GM18951 (cell line): ENCODE measurements around the gene F2.
"Not testable (repeated sequence)": the region's sequence is repeated elsewhere in the genome, so short reads cannot be mapped to it uniquely, and the experiment has no call there.

Experiments
- POLR2A ChIP-seq: IDR thresholded peaks from 4 replicates; pipeline ENCODE4 v1.6.1; 2011; ENCODE audit warnings: mild to moderate bottlenecking; ENCODE audit not compliant: insufficient read length, insufficient read depth; ENCODE audit errors: extremely low read depth
- in situ Hi-C: fragments of 300-500 bp; cut with MboI; formaldehyde crosslinking; loops from one replicate; pipeline ENCODE4 v1.12.0; 2022; ENCODE audit warnings: low sequenced_read_pairs, mixed read lengths, inconsistent platforms; ENCODE audit not compliant: unreplicated experiment

The F2 gene

GRCh38 chr11:46719048-46719542 is at the start of gene F2:
Gene F2 (plus strand): TSS chr11:46719213. CDS start chr11:46719236, 23 bp downstream.
- in situ Hi-C loops, result loop anchor here (10.0 kb wide), 1 partner anchor 284 kb away; no protein-coding TSS in a partner anchor
- TF ChIP-seq POLR2A, result no peak

GRCh38 chr11:46669711-46670139 is 49.3 kb upstream of the F2 start:
- in situ Hi-C loops, result no loop called here
- no peak for TF ChIP-seq POLR2A

- in situ Hi-C loops, result not testable (repeated sequence)
Observed at GRCh38 chr11:46670521-46670920, 48.5 kb upstream of the F2 start.

- no peak for TF ChIP-seq POLR2A
- in situ Hi-C loops, result no loop called here
Observed at GRCh38 chr11:46671958-46672315, 47.1 kb upstream of the F2 start.

GRCh38 chr11:46672381-46672839 is 46.6 kb upstream of the F2 start:
- no peak for TF ChIP-seq POLR2A
- in situ Hi-C loops, result no loop called here

- in situ Hi-C loops, result no loop called here
- TF ChIP-seq POLR2A, result no peak
Observed at GRCh38 chr11:46673713-46674462, 45.1 kb upstream of the F2 start.

- in situ Hi-C loops, result no loop called here
Observed at GRCh38 chr11:46674463-46675287, 44.3 kb upstream of the F2 start.

GRCh38 chr11:46675288-46675851 is 43.6 kb upstream of the F2 start:
- no peak for TF ChIP-seq POLR2A
- in situ Hi-C loops, result no loop called here

More at GRCh38 chr11:46674463-46675287, 44.3 kb upstream of the F2 start:
- no peak for TF ChIP-seq POLR2A

- in situ Hi-C loops, result no loop called here
- TF ChIP-seq POLR2A, result no peak
Observed at GRCh38 chr11:46675949-46676348, 43.1 kb upstream of the F2 start.

GRCh38 chr11:46676436-46677158 is 42.4 kb upstream of the F2 start:
- in situ Hi-C loops, result no loop called here
- no peak for TF ChIP-seq POLR2A

- in situ Hi-C loops, result no loop called here
- TF ChIP-seq POLR2A, result no peak
Observed at GRCh38 chr11:46677169-46677568, 41.8 kb upstream of the F2 start.

GRCh38 chr11:46677991-46678740 is 40.8 kb upstream of the F2 start:
- no peak for TF ChIP-seq POLR2A
- in situ Hi-C loops, result no loop called here
